GM19193 (cell line): ENCODE results near the gene PLK3.

Experiments used
- POLR2A ChIP-seq: IDR thresholded peaks from 4 replicates; pipeline ENCODE4 v1.6.1; 2011; ENCODE audit not compliant: insufficient read depth, insufficient read length; ENCODE audit errors: extremely low read depth

PLK3 gene

DNA sequence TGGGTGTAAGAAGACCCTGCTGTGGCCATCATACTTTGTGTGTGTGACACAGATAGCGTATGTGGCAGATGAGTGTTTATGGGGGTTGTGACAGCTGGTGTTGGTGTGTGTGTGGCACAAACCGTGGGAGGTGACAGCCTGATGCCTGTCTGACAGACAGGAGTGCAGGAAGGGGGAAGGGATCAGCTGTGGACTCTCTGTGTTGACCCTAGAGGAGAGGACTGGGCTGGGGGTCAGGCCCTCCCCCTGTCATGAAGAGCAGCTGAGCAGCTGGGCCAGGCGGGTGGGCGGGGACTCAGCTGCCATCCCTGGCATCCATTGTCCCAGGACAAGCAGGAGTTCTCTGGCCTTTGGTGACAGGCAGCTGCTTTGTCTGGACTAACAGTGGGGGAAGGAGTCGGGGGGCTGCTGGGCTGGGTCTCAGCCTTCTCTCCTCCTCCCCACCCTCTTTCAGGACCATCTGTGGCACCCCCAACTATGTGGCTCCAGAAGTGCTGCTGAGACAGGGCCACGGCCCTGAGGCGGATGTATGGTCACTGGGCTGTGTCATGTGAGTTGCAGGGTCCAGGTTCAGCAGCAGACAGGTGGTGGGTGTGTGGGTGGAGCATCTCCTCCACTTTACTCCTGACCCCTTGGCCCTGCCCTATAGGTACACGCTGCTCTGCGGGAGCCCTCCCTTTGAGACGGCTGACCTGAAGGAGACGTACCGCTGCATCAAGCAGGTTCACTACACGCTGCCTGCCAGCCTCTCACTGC, 2.3 kb downstream of the PLK3 start:
- TF ChIP-seq POLR2A, result no peak

DNA sequence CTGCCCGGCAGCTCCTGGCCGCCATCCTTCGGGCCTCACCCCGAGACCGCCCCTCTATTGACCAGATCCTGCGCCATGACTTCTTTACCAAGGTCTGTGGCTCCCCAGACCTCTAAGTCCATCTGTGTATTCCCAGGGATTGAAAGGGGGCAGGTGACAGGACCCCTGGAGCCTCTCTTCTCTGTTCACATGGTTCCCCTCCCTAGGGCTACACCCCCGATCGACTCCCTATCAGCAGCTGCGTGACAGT, 2.8 kb downstream of the PLK3 start:
- no peak for TF ChIP-seq POLR2A

DNA sequence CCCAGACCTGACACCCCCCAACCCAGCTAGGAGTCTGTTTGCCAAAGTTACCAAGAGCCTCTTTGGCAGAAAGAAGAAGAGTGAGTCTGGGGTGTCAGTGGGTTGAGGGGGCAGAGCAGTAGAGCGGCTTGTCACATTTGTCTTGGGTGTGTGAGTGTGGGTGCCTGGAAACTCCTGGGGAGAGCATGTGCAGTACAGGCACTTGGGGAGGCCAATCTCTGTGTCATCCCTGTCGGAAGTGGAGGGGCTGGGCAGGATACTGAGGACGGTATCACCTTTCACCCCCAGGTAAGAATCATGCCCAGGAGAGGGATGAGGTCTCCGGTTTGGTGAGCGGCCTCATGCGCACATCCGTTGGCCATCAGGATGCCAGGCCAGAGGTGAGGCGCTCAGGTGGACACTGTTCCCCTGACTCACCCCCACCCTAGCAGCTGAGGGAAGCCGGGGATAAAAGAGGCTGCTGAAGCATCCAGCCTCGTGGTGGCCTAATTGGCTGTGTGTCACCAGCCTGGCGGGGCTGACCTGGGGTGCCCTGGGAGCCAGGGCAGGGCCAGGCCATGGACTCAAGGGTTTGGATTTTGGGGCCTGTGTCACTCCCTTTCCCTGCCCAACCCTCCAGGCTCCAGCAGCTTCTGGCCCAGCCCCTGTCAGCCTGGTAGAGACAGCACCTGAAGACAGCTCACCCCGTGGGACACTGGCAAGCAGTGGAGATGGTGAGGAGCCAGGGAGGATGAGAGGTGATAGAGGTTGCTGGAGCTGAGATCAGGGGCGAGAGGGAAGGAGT, 3.3 kb downstream of the PLK3 start:
- TF ChIP-seq POLR2A, result no peak

DNA sequence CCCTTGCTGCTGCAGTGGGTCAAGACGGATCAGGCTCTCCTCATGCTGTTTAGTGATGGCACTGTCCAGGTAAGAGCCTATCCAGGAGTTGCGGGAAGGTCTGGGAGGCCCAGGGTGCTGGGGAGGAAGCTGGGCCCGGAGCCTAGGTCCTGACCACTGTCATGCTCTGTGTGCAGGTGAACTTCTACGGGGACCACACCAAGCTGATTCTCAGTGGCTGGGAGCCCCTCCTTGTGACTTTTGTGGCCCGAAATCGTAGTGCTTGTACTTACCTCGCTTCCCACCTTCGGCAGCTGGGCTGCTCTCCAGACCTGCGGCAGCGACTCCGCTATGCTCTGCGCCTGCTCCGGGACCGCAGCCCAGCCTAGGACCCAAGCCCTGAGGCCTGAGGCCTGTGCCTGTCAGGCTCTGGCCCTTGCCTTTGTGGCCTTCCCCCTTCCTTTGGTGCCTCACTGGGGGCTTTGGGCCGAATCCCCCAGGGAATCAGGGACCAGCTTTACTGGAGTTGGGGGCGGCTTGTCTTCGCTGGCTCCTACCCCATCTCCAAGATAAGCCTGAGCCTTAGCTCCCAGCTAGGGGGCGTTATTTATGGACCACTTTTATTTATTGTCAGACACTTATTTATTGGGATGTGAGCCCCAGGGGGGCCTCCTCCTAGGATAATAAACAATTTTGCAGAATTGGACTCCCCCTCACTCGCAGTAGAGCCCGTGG, 5.3 kb downstream of the PLK3 start:
- TF ChIP-seq POLR2A, result no peak

DNA sequence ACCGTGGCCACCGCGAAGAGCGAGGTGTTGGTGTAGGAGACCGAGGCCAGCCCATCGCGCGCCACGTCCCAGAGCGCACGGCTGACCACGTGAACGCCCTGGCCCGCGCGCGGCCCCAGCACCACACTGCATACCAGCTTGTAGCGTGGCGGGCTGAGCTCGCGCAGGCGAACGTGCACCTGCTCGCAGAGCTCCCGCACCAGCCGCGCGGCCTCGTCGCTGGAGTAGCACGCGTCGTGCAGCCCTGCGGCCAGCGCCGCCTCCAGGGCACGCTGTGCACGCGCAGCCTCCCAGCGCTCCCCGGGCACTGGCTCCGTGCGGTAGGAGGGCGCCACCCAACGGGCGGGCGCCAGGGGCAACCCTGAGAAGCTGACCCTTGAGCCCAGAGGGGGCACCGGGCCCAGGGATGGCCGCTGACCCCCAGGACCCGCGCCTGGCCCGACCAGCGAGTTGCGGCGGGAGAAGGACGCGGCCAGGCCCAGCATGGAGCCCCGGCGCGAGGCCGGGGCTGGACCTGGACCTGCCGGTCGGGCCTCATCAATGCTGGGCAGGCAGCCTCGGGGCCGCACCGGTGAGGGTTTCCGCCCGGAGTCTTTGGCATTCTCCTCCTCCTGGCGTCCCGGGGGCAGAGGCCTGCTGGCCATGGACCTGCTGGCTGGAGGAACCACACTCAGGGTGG, 6.0 kb downstream of the PLK3 start:
- TF ChIP-seq POLR2A, result no peak

DNA sequence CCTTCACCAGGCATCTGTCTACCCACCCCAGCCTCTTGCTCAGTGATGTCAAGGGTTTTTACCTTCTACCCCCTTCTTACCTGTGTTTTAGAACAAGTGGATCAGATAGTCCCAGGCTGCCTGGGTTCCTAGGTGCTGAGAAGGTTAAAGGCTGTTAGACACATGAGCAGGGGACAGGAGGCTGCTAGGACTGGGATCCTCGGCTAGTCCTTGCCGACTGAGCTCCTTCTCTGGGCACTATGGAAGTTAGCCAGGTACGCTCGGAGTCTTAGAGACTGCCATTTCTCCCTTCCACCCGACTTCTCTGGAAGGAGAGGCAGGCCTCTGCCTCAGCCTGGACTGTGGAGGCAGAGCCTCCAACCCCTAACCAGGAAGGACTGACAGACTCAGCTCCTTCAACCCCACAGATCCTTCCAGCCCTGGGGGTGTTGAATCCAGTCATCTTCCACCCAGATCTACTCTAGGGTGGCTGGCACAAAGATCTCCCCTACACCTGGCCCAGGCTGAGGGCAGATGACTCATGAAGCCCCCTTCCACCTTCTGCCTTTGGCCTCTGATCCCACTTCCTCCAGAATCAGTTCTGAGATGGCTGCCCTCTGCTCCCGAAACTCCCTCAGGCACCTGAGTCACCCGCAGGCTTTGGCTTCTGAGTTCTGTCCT, 6.7 kb downstream of the PLK3 start, which contains the start of gene DYNLT4:
DYNLT4 (minus strand) TSS at position 648 of the 660 bp plus-strand sequence. CDS start 683 bp downstream, outside the sequence.
- no peak for TF ChIP-seq POLR2A

DNA sequence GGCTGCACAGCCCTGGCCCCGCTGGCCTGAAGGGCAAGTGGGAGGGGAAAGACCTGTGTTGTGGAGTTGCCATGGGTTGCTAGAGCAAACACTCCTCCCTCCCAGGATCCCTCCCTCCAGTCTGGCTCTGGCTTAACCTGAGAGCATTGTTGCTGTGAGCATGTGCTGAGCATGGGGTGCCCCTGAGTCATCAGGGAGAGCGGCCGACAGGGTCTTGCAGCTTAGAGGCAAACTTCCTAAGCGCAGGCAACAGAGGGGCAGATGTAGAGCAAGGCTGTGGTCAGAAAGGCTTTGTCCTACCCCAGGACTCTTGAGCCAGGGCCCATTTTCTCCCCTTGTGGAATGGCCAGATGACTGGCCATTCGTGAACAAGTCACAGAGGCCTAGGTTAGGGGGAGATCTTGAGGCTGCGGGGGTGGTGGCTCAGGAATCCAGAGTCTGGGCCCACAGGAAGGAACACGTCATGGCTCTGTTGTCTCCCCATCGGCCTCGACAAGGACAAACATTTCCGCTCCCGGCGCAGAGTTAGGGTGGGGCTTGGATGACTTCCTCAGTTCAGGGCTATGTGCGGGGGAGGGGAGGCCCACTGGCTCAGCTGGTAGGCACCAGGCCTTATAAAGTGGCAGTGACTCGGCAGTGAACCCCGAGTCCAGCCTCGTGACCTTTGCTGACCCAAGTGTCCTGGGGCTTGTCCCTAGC, 7.3 kb downstream of the PLK3 start:
- TF ChIP-seq POLR2A, result peak; percentile 51

DNA sequence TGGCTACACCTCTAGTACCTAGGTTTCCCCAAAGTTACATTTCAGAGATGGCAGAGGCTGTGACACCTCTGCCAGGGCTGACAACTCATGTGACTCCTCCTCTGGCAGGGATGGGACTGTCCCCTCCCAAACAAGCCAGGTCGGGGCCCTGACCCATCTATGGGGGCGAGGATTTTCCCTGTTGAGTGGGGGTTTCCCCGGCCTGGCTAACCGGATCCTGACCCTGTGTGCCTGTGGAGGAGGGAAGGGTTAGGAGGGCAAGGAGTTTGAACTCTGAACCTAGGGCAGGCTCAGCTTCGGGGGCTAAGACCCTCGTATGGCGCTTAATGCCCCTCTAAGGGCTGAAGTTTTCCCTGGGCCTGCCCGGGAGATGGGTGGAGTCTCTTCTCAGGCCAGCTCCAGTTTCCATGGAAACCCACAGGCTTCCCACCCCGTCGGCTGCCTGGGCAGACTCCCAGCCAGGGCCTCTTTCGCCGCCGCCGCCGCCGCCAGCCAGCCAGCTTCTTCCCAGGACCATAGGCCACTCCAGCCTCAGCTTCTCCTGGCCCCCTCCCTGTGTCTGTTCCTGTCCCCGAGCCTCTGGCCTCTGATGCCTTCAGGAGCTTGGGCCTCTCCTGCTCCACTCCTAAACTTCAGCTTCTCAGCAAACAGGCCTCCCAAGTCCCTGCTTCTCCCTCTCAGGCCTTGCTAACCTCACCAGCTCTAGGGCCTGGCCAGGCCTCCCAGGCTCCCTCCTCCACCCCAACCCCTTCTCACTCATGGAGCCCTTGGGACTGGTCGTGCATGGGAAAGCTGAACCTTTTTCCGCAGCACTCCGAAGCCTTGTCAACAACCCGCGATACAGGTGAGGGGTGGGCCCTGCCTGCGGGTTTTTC, 8.1 kb downstream of the PLK3 start, which contains the start of gene BTBD19:
BTBD19 (plus strand) TSS at position 461 of the 875 bp plus-strand sequence; CDS start at position 759, 298 bp downstream.
- TF ChIP-seq POLR2A, result no peak

DNA sequence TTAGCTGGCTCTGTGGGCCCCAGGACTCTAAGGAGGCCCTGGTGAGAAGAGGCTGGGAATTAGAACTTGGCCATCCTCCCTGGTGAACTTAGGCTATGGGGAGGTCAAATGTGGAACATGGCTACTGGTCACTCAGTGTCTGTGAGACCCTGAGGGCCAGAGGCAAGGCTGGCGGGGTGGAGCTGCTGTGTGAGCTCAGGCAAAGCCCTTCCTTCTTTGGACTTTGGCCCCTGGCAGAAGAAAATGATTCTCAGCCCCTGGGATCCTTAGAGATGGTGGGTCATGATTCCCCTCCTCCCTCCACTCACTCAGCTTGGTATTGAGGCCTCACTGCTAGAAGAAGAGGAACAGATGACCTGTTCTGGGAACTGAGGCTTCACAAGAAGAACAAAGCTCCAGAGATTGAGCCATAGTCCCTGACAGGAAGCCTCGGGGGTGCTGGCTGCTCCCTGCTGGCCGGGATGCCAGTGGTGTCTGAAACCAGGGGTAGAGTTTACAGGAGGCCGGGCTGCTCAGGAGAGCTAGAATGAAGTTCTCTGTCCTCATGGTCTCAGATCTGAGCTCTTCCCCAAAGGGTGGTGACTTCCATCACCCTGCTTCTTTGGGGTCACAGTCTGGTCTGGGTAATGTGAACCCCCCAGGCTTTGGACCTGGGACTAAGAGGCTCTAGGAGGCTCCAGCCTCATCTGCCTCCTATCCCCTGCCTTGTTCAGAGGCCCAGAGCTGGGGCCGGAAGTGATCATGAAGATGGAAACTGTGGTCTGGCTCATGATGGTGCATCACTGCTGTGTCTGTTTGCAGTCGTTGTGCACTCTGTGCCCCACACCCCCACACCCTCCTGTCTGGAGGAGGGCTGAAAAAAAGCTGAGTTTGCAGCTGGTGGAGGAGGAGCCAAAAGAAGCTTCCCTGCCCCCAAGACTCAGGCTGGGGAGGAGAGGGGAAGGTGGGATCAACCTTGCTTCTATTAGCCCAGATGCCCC, 9.1 kb downstream of the PLK3 start:
- TF ChIP-seq POLR2A, result peak; percentile 69

DNA sequence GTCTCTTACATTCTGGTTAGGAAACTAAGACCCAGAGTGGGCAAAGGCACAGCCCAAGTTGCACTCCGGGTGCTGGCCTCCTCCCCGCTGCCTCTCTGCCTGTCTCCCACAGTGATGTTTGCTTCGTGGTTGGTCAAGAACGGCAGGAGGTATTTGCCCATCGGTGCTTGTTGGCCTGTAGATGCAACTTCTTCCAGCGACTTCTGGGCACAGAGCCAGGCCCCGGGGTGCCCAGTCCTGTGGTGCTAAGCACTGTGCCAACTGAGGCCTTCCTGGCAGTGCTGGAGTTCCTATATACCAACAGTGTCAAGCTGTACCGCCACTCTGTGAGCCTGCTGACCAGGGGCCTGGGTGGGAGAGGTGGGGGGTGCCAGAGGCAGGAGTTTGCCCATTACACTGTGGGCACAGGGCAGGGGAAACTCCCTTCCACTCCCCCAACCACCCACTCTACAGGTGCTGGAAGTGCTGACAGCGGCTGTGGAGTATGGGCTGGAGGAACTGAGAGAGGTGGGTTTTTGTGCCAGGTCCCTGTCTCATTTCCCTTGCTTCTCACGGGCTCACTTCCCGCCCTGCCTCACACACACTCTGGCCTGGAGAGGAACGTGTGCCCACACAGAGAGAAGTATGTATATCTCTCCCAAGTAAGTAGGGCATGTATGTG, 10.1 kb downstream of the PLK3 start:
- TF ChIP-seq POLR2A, result peak; percentile 32

DNA sequence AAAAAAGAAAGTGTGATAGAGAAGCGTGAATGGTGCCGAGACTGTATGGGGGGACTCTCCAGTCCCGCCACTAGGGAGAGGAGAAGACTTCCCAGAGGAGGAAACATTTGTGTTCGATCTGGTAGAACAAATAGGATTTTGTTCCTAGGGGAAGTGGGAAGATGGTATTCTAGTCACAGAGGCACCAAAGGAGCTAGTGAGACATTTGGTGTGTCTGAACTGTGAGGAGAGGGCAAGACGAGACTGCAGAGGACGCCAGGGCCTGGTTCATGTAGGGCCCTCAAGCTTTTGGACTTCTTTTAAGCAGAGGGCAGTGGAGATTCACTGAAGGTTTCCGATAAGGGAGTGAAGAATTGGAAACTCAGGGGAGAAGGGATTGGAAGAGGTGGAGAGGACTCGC, 11.1 kb downstream of the PLK3 start:
- no peak for TF ChIP-seq POLR2A
